ENCODE measurements around the gene PCBP2.
A peak's percentile ranks its signal among the peaks of the same experiment; 100 is the strongest.
"Not testable (repeated sequence)": the region's sequence is repeated elsewhere in the genome, so short reads cannot be mapped to it uniquely, and the experiment has no call there.

Gene PCBP2

DNA sequence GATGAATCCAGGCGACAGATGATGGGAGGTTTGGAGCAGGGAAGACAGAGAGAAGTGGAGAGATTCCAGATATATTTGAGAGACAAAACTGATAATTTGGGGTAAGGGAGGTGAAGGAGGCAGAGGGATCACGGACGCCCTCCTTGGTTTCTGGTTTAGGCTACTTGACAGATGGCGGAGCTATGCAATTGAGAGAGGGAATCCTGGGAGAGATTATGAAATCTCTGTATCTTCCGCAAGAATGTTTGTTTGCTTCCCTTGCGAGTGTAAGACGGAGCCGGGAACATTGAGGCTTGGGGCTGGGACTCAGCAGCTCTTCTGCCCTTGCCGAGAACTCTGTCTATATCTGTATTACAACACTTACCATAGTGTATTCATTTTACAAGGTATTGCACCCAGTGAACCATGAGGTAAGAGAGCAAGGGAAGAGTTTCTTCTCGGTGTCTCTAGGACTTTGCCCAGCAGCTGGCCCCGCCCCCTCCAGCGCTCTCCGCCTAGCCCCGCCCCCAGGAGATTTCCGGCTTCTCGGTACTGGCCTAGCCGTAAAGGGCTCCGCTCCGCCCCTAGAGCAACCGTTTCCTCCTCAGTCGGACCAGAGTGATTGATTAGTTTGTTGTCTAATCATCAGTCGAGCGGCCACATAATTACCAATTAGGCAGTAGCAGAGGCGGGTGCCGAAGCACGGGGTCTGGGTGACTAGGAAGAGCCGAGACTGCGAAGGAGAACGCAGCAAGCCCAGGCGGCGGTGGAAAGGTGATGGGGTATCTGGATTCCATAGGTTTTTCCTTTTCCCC is 10.7 kb upstream of the PCBP2 start, which contains the start of gene PRR13:
PRR13 (plus strand) TSS at position 695 of the 794 bp plus-strand sequence. CDS start 981 bp downstream, outside the sequence.
- DNase-seq = peak; percentile 99 to 100

DNA sequence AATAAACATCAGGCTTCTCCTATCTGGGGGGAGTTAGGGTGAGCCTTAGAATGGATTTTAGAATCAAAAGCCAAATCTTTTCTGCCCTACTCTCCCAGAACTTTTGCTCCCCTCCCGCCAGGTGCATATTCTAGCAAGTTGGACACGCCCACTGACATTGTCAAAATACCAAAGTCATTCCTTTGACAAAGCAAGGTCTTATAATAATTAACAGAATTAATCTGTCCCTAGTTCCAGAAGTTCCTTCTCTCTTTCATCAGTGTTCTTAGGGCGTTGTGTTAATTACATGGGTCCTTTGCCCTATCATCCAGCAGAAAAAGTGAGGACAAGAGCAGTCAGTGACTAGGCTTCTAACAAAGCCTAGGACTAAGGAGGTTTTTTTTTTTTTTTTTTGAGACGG is 7.9 kb upstream of the PCBP2 start:
- DNase-seq = no peak

DNA sequence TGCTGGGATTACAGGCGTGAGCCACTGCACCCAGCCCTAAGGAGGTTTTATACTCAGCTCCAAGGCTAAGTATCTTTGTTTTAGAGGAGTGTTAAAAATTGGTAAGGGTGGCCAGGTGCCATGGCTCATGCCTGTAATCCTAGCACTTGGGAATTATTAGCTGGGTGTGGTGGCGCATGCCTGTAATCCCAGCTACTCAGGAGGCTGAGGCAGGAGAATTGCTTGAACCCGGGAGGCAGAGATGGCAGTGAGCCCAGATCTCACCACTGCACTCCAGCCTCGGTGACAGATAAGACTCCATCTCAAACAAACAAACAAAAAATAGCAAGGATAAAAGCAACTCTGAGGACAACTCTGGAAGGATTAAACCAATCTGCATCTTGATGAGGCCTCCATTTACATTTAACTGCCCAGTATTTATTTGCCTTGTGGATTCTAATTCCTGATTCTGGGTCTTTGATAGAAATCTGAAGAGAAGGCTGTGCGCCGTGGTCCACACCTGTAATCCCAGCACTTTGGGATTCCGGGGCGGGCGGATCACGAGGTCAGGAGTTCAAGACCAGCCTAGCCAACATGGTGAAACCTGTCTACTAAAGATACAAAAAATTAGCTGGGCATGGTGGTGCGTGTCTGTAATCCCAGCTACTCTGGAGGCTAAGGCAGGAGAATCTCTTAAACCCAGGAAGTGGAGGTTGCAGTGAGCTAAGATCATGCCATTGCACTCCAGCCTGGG is 7.1 kb upstream of the PCBP2 start:
- DNase-seq = not testable (repeated sequence)

DNA sequence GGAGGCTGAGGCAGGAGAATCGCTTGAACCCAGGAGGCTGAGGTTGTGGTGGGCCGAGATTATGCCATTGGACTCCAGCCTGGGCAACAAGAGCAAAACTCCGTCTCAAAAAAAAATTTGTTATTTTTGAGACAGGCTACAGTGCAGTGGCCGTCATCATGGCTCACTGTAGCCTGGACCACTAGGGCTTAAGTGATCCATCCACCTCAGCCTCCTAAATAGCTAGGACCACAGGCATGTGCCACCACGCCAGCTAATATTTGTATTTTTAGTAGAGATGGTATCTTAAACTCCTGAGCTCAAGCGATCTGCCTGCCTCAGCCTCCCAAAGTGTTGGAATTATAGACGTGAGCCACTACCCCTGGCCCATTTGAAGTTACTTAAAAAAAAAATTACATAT is 966 bp upstream of the PCBP2 start:
- DNase-seq = no peak

DNA sequence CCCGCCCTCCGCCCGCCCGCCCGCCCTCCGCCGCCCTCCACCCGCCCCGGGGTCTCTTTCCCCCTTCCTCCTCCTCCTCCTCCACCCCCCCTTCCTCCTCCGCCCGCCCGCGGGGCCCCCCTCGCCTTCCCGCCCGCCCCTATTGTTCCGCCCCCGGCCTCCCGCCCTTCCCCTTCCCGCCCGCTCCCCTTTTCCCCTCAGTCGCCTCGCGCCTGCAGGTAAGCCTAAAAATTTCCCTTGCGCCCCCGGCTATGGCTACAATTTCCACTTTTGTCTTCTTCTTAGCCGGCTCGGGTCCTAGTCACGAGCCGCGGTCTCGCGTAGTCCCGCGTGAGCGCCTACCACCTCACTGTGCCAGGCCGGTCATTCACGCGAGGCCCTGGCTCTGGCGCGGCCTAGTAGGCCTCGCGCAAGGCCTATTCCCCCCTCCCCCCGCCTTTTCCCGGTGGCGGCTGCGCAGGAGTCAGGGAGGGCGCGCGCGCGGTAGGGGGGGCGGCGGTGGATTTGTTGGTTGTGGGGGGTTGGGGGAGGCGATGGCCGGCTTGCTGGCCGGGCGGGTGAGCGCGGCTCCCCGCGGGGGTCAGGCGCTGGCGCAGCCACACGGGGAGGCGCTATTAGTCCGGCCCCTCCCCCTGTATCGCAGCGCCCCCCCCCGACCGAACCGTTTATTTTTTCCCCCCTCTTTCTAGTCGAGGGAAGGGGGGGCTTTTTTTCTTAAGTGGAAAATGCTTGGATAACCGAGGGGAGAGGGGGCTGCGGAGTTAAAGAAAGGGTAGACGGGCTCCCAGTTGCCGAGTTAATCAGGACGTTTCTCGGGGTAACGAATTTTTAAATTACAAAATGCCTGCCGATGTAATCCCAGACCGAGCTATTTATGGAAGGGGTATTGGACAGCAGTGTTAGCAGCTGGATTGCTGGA is 516 bp downstream of the PCBP2 start:
- peak; percentile 67 to 71 for DNase-seq

DNA sequence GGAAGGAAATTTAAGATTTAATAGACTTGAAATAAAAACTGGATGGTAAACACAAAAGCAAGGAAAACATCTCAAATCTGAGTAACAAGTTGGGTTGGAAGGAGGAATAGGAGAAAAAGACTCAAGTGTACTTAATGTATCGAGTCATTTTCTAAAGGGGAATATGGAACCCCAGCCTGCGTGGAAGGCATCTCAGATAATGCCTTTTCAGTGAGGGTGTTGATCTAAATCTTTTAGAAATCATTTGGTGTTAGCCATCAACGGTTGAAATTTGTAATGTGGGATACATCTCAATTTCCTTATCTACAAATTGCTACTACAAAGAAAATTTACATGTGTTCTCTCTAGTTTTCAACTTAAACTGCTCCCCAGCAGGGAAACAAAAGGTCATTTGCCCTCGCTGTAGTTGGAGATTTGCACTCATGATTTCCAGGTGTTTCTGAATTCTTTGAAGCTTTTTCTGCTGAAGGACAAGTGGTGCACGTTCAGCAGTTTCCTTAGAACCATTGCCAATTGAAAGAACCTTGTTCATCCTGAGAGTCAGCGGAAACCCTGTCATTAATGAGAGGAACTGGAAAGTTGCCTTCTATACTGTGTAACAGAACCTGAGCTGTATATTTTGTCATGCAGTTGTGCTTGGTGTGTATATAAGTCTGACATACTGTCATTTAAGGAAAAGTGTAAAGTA is 2.2 kb downstream of the PCBP2 start:
- DNase-seq = no peak

DNA sequence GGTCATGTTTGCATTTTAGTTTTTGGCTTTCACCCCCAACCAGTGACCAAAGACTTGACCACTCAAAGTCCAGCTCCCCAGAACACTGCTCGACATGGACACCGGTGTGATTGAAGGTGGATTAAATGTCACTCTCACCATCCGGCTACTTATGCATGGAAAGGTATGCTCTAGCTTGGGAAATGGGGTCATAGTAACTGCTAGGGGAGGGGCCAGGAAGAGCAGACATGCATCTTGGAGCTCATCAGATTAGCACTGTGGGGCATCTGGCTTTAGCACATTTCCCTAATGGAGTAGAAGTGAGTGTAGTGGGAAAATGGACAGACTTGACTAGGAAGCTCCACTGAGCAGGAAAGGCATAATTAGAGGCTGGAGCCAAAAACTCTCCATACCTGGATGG is 2.8 kb downstream of the PCBP2 start:
- DNase-seq = no peak

DNA sequence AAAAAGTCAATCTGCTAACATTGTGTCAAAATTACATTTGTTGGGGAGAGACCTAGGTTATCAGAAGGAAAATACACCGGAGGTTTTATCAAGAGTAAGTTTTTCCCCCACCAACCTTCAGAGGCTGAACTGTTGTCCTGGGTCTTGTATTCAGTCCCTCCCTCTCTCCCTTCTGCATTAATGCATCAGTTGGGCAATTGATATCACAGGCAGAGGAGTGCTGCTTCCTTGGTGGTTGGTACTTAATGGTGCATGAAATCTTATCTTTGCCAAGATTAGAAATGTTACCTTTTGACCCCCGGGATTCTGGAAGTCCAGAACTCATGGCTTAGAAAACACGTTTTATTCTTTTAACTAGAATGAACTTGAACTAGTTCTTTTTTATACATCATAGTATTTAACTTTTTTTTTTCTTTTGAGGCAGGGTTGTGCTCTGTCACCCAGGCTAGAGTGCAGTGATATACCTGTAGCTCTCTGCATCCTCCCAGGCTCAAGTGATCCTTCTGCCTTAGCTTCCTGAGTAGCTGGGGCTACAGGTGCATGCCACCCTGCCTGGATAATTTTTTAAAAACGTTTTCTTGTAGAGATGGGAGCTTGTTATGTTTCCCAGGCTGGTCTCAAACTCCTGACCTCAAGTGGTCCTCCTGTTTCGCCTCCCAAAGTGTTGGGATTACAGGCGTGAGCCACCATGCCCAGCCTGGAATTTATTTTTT is 4.9 kb downstream of the PCBP2 start:
- DNase-seq = no peak

DNA sequence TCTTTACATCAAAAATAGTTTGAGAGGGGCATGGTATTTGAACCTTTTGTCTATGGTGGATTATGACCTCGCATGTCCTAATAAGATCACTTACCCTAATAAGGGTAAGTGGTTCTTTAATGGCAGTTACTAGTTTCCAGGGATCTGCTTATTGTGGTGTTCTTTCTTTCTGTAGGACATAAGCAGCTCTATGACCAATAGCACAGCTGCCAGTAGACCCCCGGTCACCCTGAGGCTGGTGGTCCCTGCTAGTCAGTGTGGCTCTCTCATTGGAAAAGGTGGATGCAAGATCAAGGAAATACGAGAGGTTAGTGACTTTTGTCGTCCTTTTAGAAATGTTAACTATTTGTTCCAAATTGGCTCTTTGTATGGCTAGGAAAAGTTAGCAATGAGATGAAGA is 7.2 kb downstream of the PCBP2 start:
- DNase-seq = no peak

DNA sequence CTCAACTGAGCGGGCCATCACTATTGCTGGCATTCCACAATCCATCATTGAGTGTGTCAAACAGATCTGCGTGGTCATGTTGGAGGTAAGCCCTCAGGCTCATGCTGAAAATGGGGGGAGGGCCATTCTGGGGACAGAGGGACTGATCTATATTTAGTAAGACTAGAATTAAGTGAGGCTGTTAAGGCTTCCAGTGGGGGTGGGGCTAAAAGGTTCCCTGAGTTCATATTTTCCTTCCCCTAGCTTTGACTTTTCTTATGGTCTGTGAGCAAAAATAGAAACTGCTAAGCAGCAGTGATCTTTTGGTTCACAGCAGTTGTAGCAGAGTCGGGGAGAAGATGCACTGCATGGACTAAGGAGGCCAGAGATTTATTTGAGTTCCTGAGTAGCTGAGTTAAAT is 9.2 kb downstream of the PCBP2 start:
- DNase-seq = no peak

DNA sequence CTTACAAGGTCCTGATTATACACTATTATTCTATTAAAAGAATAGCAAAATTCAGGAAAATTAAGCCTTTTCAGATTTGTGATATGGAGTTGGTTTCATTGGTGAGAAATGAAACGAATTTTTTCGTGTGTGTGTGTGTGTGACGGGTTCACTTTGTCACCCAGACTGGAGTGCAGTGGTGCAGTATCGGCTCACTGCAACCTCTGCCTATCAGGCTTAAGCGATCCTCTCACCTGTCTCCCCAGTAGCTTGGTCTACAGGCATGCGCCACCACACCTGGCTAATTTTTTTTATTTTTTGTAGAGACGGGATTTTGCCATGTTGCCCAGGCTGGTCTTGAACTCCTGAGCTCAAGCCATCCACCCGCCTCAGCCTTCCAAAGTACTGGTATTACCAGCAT is 9.7 kb downstream of the PCBP2 start:
- DNase-seq = no peak

DNA sequence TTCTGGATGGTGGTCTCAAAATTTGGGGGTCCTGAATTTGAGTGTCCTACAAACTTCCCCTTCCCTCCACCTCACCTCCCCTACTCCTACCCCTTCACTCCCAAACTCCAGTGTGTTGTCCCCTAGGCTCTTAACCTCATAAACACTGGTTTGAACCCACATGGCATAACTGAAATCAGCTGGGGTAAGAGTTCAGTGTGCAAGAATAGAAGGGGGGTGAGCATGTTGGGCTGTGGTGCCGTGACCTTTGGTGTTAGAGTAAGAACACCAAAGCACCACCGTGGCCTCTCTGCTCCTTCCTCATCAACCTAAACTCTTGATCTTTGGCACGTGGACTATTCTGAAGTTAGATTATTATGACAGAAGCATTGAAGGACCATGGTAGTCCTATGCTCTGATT is 11.0 kb downstream of the PCBP2 start:
- DNase-seq = no peak

DNA sequence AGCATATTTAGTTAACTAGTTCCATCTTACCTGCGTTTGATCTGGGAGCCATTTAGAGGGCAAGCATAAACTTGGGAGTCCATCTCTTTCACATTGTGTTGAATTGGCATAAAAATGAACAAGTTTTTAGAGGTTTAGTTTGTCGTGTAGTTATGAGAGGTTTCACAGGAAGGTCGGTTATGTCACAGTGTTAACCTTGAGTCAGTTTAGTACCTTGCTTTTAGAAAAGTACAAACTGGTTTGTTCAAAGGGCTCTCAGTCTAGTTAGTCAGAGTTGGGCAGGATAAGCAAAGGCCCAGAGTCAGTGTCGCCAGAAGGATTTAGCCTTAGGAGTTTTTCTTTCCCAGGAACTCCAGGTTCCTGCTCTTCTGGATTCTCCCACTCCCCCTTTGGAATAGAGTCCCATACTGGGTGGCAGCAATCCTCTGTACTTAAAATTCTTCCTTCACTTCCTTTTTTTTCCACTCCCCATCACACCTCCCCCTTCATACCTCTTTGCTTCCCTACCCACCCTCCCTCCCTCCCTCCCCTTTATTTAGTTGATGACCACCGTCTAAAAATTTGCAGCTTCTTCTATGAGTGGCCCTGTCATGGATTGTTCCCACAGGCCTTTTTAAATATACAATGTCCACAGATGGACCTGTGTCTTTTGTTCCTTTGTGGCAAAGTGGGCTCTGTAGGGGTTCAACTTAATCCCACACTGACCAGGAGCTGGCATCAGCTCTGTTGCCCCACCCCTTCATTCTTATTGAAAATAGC is 12.1 kb downstream of the PCBP2 start:
- no peak for DNase-seq

DNA sequence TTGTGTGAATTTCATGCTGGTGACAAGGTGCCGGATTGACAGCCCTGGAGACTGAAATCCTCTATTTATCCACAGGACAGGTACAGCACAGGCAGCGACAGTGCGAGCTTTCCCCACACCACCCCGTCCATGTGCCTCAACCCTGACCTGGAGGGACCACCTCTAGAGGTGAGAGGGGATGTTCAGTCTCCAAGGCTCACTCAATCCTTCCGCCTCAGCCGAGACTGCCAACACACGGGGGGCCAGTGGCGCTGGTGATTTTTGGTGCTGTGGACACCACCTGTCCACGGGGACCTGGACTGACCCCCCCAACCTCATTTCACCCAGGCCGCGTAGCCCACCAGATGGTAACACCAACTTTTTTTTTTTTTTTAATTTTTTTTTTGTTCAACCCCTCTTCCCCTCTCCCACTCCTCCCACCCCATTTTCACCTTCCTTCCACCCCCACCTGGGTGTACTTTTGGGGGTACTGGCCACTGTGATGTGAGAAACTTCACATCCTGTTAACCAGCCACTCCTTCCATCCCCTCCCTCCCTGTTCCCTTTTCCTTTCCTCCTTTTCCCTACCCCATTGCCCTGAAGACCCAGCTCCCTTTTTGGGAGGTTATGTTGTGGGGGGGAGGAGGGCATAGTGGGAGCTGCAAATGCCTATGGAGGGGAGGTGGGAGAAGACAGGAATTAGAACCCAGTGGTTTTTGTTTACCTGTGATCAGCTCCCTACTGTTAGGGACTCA is 12.9 kb downstream of the PCBP2 start:
- no peak for DNase-seq

DNA sequence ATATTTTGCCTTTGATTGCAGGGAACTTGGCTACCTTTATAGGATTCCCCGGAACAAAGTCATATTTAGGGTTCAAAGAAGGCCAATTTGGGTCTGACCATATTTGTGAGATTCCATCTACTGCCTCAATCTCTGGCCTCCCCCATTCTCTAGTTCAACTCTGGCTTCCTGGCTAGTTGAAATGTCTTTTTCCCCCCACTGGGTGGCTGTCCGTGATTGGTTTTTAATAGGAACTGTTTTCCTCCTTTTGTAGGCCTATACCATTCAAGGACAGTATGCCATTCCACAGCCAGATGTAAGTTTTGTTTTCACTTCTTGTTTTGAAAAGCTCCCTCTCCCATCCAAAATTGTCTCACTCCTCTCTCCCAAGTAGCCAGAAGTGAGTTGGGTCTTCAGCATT is 13.8 kb downstream of the PCBP2 start:
- no peak for DNase-seq

DNA sequence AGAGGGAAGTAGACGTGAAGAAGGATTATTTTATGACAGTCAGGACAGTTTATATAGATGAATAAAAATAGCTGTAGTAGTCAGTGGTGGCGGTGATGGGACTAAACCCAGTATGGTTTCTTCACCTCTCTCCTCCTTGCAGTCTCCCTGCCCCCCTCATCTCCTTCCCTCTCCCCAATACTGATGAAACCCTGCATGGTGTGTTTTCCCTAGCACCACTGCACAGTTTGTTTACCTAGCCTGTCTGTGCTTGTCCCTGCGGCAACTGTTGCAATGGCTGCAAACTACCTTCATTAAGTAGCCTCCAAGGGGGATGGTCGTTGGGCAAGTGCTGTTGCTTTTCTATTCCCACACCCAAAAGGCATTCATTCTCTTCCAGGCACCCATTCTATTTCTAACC is 14.7 kb downstream of the PCBP2 start:
- DNase-seq = no peak

DNA sequence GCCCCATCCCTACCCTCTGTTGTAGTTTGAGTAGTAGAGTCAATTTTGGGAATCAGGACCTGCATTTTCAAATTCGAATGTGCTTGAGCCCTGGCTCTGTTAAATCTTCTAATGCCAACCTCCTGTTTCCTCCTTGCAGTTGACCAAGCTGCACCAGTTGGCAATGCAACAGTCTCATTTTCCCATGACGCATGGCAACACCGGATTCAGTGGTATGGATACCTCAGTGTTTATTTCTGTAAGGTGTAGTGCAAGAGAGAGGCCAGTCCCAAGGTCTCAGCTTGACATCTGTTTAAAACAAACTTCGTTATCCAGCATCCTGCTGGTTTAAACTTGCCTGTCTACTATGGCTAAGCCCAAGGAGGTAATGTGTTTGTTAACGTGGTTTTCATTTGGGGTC is 15.2 kb downstream of the PCBP2 start:
- no peak for DNase-seq

DNA sequence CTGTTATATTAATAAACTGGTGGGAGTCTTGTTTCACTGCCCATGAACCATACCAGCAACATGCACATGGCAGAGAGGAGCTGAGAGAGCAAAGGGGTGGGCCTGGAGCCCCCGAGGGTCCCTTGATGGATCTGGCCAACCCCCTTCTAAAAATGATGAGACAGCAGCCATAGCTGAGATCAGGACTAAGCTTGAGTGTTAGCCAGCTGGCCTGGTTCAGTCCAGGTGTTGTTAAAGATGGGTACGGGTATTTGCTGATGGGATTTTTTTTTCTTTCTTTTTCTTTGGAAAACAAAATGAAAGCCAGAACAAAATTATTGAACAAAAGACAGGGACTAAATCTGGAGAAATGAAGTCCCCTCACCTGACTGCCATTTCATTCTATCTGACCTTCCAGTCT is 16.0 kb downstream of the PCBP2 start:
- DNase-seq = no peak

DNA sequence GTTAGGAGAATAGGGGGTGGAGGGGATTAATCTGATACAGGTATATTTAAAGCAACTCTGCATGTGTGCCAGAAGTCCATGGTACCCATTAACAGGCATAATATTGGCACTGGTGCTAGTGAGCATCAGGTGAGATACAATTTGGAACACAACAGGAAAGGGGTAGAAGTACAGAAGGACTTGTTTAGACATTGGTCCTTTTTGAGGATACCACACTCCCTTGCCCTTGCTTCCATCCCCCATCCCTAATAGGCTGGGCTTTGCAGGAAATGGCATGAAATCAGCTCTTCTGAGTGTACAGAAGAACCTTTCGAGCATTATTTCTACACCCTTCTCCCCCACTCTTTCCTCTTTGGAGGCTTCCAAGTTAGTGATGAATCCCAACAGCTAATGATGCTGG is 16.4 kb downstream of the PCBP2 start:
- DNase-seq = no peak

DNA sequence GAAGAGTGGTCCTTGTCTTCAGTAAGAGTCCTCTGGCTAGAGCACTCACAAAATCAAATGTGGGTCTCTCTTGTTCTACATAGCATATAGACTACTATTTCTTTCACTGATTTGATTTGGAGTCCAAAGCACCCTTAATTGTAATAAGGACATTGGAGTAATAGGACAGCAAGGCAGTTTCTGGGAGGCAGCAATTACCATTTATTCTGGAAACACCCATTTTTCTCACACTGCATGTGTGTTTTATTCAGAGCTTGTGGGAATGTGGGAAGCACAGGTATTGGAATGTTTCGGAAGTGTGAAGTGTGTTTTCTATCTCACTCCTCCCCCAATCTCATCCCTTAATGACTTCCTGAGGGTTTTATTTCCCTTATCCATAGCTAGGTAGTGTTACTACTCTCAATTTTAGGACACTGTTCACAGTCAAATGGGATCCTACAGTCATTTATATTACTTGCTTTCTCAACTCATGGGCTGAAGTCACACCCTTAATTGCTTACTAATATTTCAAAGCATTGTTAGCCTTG is 20.2 kb downstream of the PCBP2 start:
- DNase-seq = no peak

All from activated CD4-positive, alpha-beta T cell treated with anti-CD3 and anti-CD28 coated beads, Interleukin-2, amount 50 U/mL, for 4 hours (primary cell).